ENCODE results near the gene GPR3. TPM values are rescaled to one million over a fixed set of nuclear protein-coding genes. Genes with fewer than 3 reads are reported as not detected.
A peak's percentile ranks its signal among the peaks of the same experiment; 100 is the strongest.

The GPR3 gene
- total and polyA plus RNA-seq, 2 donors, result 0.09 to 0.37 TPM

GRCh38 chr1:27394925-27395324 lies 2.5 kb downstream of the GPR3 start:
- Histone ChIP-seq H3K27ac (ENCODE audit: low read depth in 1 of 2, low read length in 1 of 2) (no peak overlapping the region), H3K9me3 (ENCODE audit: control insufficient read depth in 2 of 2, insufficient read depth in 1 of 2, low read length in 1 of 2) (peaks cover 1 to 7% of the 10 kb centered on the region in 2 donors), H3K4me1 (ENCODE audit: control insufficient read depth in 2 of 2, insufficient read depth in 2 of 2, low read length in 2 of 2) (peaks cover 13 to 44% of the 10 kb centered on the region in 2 donors), H3K4me3 (ENCODE audit: low read length in 2 of 2) (no peak overlapping the region), H3K36me3 (ENCODE audit: control insufficient read depth in 2 of 2, insufficient read depth in 2 of 2, low read length in 1 of 2) (no peaks in the 10 kb centered on the region), H3K27me3 (ENCODE audit: control insufficient read depth in 2 of 2, insufficient read depth in 1 of 2, low read length in 1 of 2) (peaks cover 9 to 27% of the 10 kb centered on the region in 2 donors)
- no peak for DNase-seq (ENCODE audit: low read depth in 6 of 9, low spot score in 9 of 9)
- WGBS, result 96% methylated on average over 1 of the region's 1 CpG

GRCh38 chr1:27395441-27396195 lies 3.2 kb downstream of the GPR3 start:
- H3K27me3 ChIP-seq (ENCODE audit: control insufficient read depth in 2 of 2, insufficient read depth in 1 of 2, low read length in 1 of 2), result peaks cover 7 to 26% of the 10 kb centered on the region in 2 donors
- 18% methylated on average over 10 of the region's 10 CpGs for WGBS
- H3K36me3 ChIP-seq (ENCODE audit: control insufficient read depth in 2 of 2, insufficient read depth in 2 of 2, low read length in 1 of 2), result no peaks in the 10 kb centered on the region
- no peak overlapping the region for H3K4me3 ChIP-seq (ENCODE audit: low read length in 2 of 2)
- peak; percentile 39 to 84 (median 67) for DNase-seq (ENCODE audit: low read depth in 6 of 9, low spot score in 9 of 9)
- peaks cover 13 to 44% of the 10 kb centered on the region in 2 donors for H3K4me1 ChIP-seq (ENCODE audit: control insufficient read depth in 2 of 2, insufficient read depth in 2 of 2, low read length in 2 of 2)
- H3K9me3 ChIP-seq (ENCODE audit: control insufficient read depth in 2 of 2, insufficient read depth in 1 of 2, low read length in 1 of 2), result peaks cover 1 to 7% of the 10 kb centered on the region in 2 donors
- H3K27ac ChIP-seq (ENCODE audit: low read depth in 1 of 2, low read length in 1 of 2), result no peak overlapping the region

- 96% methylated on average over 3 of the region's 3 CpGs for WGBS
These were observed 4.7 kb downstream of the GPR3 start for GRCh38 chr1:27397110-27397509.

GRCh38 chr1:27397749-27398148 lies 5.3 kb downstream of the GPR3 start:
- no peaks in the 10 kb centered on the region for H3K36me3 ChIP-seq (ENCODE audit: control insufficient read depth in 2 of 2, insufficient read depth in 2 of 2, low read length in 1 of 2)
- DNase-seq (ENCODE audit: low read depth in 6 of 9, low spot score in 9 of 9), result no peak
- H3K4me1 ChIP-seq (ENCODE audit: control insufficient read depth in 2 of 2, insufficient read depth in 2 of 2, low read length in 2 of 2), result peaks cover 11 to 48% of the 10 kb centered on the region in 2 donors
- no peak overlapping the region for H3K4me3 ChIP-seq (ENCODE audit: low read length in 2 of 2)
- peaks cover 0 to 7% of the 10 kb centered on the region in 2 donors for H3K27me3 ChIP-seq (ENCODE audit: control insufficient read depth in 2 of 2, insufficient read depth in 1 of 2, low read length in 1 of 2)
- peaks cover 0 to 3% of the 10 kb centered on the region in 2 donors for H3K9me3 ChIP-seq (ENCODE audit: control insufficient read depth in 2 of 2, insufficient read depth in 1 of 2, low read length in 1 of 2)
- 89% methylated on average over 7 of the region's 7 CpGs for WGBS
- no peak overlapping the region for H3K27ac ChIP-seq (ENCODE audit: low read depth in 1 of 2, low read length in 1 of 2)

More at GRCh38 chr1:27397110-27397509, 4.7 kb downstream of the GPR3 start:
- H3K27ac ChIP-seq (ENCODE audit: low read depth in 1 of 2, low read length in 1 of 2), result no peak overlapping the region
- H3K36me3 ChIP-seq (ENCODE audit: control insufficient read depth in 2 of 2, insufficient read depth in 2 of 2, low read length in 1 of 2), result no peaks in the 10 kb centered on the region
- peaks cover 10 to 46% of the 10 kb centered on the region in 2 donors for H3K4me1 ChIP-seq (ENCODE audit: control insufficient read depth in 2 of 2, insufficient read depth in 2 of 2, low read length in 2 of 2)
- no peak overlapping the region for H3K4me3 ChIP-seq (ENCODE audit: low read length in 2 of 2)
- peaks cover 0 to 11% of the 10 kb centered on the region in 2 donors for H3K27me3 ChIP-seq (ENCODE audit: control insufficient read depth in 2 of 2, insufficient read depth in 1 of 2, low read length in 1 of 2)
- peaks cover 0 to 3% of the 10 kb centered on the region in 2 donors for H3K9me3 ChIP-seq (ENCODE audit: control insufficient read depth in 2 of 2, insufficient read depth in 1 of 2, low read length in 1 of 2)
- no peak for DNase-seq (ENCODE audit: low read depth in 6 of 9, low spot score in 9 of 9)

GRCh38 chr1:27398405-27399149 lies 6.2 kb downstream of the GPR3 start:
- Histone ChIP-seq H3K27ac (ENCODE audit: low read depth in 1 of 2, low read length in 1 of 2) (no peak overlapping the region), H3K4me1 (ENCODE audit: control insufficient read depth in 2 of 2, insufficient read depth in 2 of 2, low read length in 2 of 2) (peaks cover 17 to 50% of the 10 kb centered on the region in 2 donors), H3K9me3 (ENCODE audit: control insufficient read depth in 2 of 2, insufficient read depth in 1 of 2, low read length in 1 of 2) (peaks cover 0 to 3% of the 10 kb centered on the region in 2 donors), H3K36me3 (ENCODE audit: control insufficient read depth in 2 of 2, insufficient read depth in 2 of 2, low read length in 1 of 2) (no peaks in the 10 kb centered on the region), H3K27me3 (ENCODE audit: control insufficient read depth in 2 of 2, insufficient read depth in 1 of 2, low read length in 1 of 2) (no peaks in the 10 kb centered on the region), H3K4me3 (ENCODE audit: low read length in 2 of 2) (no peak overlapping the region)
- 97% methylated on average over 4 of the region's 4 CpGs for WGBS
- no peak for DNase-seq (ENCODE audit: low read depth in 6 of 9, low spot score in 9 of 9)

- Histone ChIP-seq H3K9me3 (ENCODE audit: control insufficient read depth in 2 of 2, insufficient read depth in 1 of 2, low read length in 1 of 2) (peaks cover 0 to 3% of the 10 kb centered on the region in 2 donors), H3K36me3 (ENCODE audit: control insufficient read depth in 2 of 2, insufficient read depth in 2 of 2, low read length in 1 of 2) (no peaks in the 10 kb centered on the region), H3K27me3 (ENCODE audit: control insufficient read depth in 2 of 2, insufficient read depth in 1 of 2, low read length in 1 of 2) (no peaks in the 10 kb centered on the region), H3K4me3 (ENCODE audit: low read length in 2 of 2) (no peak overlapping the region), H3K27ac (ENCODE audit: low read depth in 1 of 2, low read length in 1 of 2) (no peak overlapping the region), H3K4me1 (ENCODE audit: control insufficient read depth in 2 of 2, insufficient read depth in 2 of 2, low read length in 2 of 2) (peaks cover 24 to 58% of the 10 kb centered on the region in 2 donors)
- DNase-seq (ENCODE audit: low read depth in 6 of 9, low spot score in 9 of 9), result no peak
- 96% methylated on average over 19 of the region's 19 CpGs for WGBS
These were observed 7.0 kb downstream of the GPR3 start for GRCh38 chr1:27399251-27400025.

- Histone ChIP-seq H3K9me3 (ENCODE audit: control insufficient read depth in 2 of 2, insufficient read depth in 1 of 2, low read length in 1 of 2) (peaks cover 0 to 3% of the 10 kb centered on the region in 2 donors), H3K4me3 (ENCODE audit: low read length in 2 of 2) (no peak overlapping the region), H3K27me3 (ENCODE audit: control insufficient read depth in 2 of 2, insufficient read depth in 1 of 2, low read length in 1 of 2) (no peaks in the 10 kb centered on the region), H3K27ac (ENCODE audit: low read depth in 1 of 2, low read length in 1 of 2) (no peak overlapping the region), H3K36me3 (ENCODE audit: control insufficient read depth in 2 of 2, insufficient read depth in 2 of 2, low read length in 1 of 2) (no peaks in the 10 kb centered on the region), H3K4me1 (ENCODE audit: control insufficient read depth in 2 of 2, insufficient read depth in 2 of 2, low read length in 2 of 2) (peaks cover 25 to 64% of the 10 kb centered on the region in 2 donors)
- 93% methylated on average over 13 of the region's 13 CpGs for WGBS
- DNase-seq (ENCODE audit: low read depth in 6 of 9, low spot score in 9 of 9), result no peak
These were observed 7.9 kb downstream of the GPR3 start for GRCh38 chr1:27400082-27400962.

- H3K4me3 ChIP-seq (ENCODE audit: low read length in 2 of 2), result no peak overlapping the region
- H3K9me3 ChIP-seq (ENCODE audit: control insufficient read depth in 2 of 2, insufficient read depth in 1 of 2, low read length in 1 of 2), result no peaks in the 10 kb centered on the region
- peaks cover under 1% of the 10 kb centered on the region in 2 donors for H3K36me3 ChIP-seq (ENCODE audit: control insufficient read depth in 2 of 2, insufficient read depth in 2 of 2, low read length in 1 of 2)
- no peak overlapping the region for H3K27ac ChIP-seq (ENCODE audit: low read depth in 1 of 2, low read length in 1 of 2)
- H3K4me1 ChIP-seq (ENCODE audit: control insufficient read depth in 2 of 2, insufficient read depth in 2 of 2, low read length in 2 of 2), result peaks cover 22 to 64% of the 10 kb centered on the region in 2 donors
- no peak for DNase-seq (ENCODE audit: low read depth in 6 of 9, low spot score in 9 of 9)
- WGBS, result 99% methylated on average over 5 of the region's 5 CpGs
- H3K27me3 ChIP-seq (ENCODE audit: control insufficient read depth in 2 of 2, insufficient read depth in 1 of 2, low read length in 1 of 2), result no peaks in the 10 kb centered on the region
These were observed 8.5 kb downstream of the GPR3 start for GRCh38 chr1:27400963-27401341.

Data from thymus (tissue), 11 donors.